Stimulated activated CD4-positive, alpha-beta T cell treated with anti-CD3 and anti-CD28 coated beads, TNF-alpha, amount 100 ng/mL, for 24 hours (primary cell): ENCODE measurements around the gene PIEZO2.
"Not testable (repeated sequence)": the region's sequence is repeated elsewhere in the genome, so short reads cannot be mapped to it uniquely, and the experiment has no call there.

ENCODE experiments used
- DNase-seq, 3 experiments: peaks; one replicate each; pipeline ENCODE4 v3.0.0-alpha.2; 2020; ENCODE audit warnings: low read depth in 3 of 3

Gene PIEZO2

GRCh38 chr18:11150271-11150615 is 874 bp upstream of the PIEZO2 start:
- no peak for DNase-seq

GRCh38 chr18:11148680-11149440 is 509 bp downstream of the PIEZO2 start:
- DNase-seq, result no peak

GRCh38 chr18:11147962-11148679 is 1.2 kb downstream of the PIEZO2 start:
- DNase-seq, result no peak

GRCh38 chr18:11147371-11147951 is 1.9 kb downstream of the PIEZO2 start:
- no peak for DNase-seq

- DNase-seq, result no peak
Measured at GRCh38 chr18:11146947-11147345, 2.4 kb downstream of the PIEZO2 start.

GRCh38 chr18:11146238-11146946 is 3.0 kb downstream of the PIEZO2 start:
- DNase-seq, result no peak

- DNase-seq, result no peak
Measured at GRCh38 chr18:11145413-11146191, 3.8 kb downstream of the PIEZO2 start.

GRCh38 chr18:11137400-11137799 is 12.0 kb downstream of the PIEZO2 start:
- DNase-seq, result no peak

- DNase-seq, result no peak
Measured at GRCh38 chr18:11136241-11136640, 13.1 kb downstream of the PIEZO2 start.

GRCh38 chr18:11134940-11135339 is 14.4 kb downstream of the PIEZO2 start:
- no peak for DNase-seq

GRCh38 chr18:11129059-11129458 is 20.3 kb downstream of the PIEZO2 start:
- DNase-seq, result not testable (repeated sequence)

GRCh38 chr18:11125492-11126315 is 23.7 kb downstream of the PIEZO2 start:
- no peak for DNase-seq

- no peak for DNase-seq
Measured at GRCh38 chr18:11124054-11124453, 25.3 kb downstream of the PIEZO2 start.

- no peak for DNase-seq
Measured at GRCh38 chr18:11121443-11121849, 27.9 kb downstream of the PIEZO2 start.

GRCh38 chr18:11119959-11120587 is 29.3 kb downstream of the PIEZO2 start:
- no peak for DNase-seq

- DNase-seq, result no peak
Measured at GRCh38 chr18:11119550-11119949, 29.8 kb downstream of the PIEZO2 start.

GRCh38 chr18:11118051-11118766 is 31.2 kb downstream of the PIEZO2 start:
- DNase-seq, result no peak

GRCh38 chr18:11115276-11115675 is 34.1 kb downstream of the PIEZO2 start:
- no peak for DNase-seq

GRCh38 chr18:11114653-11115052 is 34.7 kb downstream of the PIEZO2 start:
- DNase-seq, result no peak

GRCh38 chr18:11113937-11114336 is 35.4 kb downstream of the PIEZO2 start:
- DNase-seq, result no peak
